ENCODE measurements around the gene AHNAK.

AHNAK gene

DNA sequence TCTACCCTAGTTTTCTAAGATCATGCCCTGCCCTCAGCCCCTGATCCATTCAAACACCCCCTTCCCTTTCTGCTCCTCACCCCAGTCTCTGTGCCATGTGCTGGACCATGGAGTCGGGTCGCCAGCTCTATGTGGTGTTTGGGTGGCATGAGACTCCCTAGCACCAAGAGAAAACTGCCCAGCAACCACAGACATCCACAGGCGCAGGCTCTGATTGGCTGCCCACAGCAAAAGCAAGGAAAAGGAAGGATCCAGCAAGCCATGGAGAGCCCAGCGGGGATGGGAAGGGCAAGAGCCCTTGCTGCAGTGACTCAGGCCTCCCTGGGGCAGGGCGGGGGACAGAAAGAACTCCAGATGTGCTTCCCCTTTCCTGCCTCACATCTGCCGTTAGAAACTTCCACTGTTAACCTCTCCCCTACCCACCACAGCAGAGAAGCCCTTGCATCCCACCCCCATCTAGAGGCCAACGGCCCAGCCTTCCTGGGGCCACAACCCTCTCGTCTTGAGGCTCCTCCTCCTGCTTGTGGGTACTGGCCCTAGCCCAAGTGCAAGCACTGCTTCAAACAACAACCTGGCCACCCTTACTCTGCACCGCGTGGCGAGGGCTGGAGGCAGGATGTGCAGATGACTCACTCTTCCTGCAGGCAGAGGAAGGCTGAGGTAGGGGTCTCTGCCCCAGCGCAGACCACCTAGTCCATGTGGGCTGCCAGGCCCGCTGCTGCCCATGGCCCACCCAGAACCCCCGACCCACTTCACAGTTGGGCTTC is 9.7 kb upstream of the AHNAK start:
- H3K27ac ChIP-seq (ENCODE audit: low read depth, low read length, poor library complexity, severe bottlenecking): peak overlapping the region; percentile 74
- TF ChIP-seq EZH2 (IDR thresholded peaks at IDR 0.05; ENCODE audit: borderline replicate concordance, low read length): no peak
- TF ChIP-seq, protein P1, sequence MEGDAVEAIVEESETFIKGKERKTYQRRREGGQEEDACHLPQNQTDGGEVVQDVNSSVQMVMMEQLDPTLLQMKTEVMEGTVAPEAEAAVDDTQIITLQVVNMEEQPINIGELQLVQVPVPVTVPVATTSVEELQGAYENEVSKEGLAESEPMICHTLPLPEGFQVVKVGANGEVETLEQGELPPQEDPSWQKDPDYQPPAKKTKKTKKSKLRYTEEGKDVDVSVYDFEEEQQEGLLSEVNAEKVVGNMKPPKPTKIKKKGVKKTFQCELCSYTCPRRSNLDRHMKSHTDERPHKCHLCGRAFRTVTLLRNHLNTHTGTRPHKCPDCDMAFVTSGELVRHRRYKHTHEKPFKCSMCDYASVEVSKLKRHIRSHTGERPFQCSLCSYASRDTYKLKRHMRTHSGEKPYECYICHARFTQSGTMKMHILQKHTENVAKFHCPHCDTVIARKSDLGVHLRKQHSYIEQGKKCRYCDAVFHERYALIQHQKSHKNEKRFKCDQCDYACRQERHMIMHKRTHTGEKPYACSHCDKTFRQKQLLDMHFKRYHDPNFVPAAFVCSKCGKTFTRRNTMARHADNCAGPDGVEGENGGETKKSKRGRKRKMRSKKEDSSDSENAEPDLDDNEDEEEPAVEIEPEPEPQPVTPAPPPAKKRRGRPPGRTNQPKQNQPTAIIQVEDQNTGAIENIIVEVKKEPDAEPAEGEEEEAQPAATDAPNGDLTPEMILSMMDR (IDR thresholded peaks at IDR 0.05; ENCODE audit: low read length): no peak
- no peaks in the 10 kb centered on the region for H4K20me1 ChIP-seq (ENCODE audit: insufficient read depth, low read length)
- H3K9ac ChIP-seq (ENCODE audit: low read length): peak overlapping the region; percentile 19; the same call in 1 of the 2 replicates
- H3K9me3 ChIP-seq (ENCODE audit: low read length): no peaks in the 10 kb centered on the region
- no peaks in the 10 kb centered on the region; the same call in 1 of the 2 replicates for H3F3A ChIP-seq (ENCODE audit: insufficient read depth, low read length)
- peaks cover 64% of the 10 kb centered on the region for H3K36me3 ChIP-seq (ENCODE audit: insufficient read depth, low read length)
- no peaks in the 10 kb centered on the region for H3K9me2 ChIP-seq (ENCODE audit: low read depth, low read length)
- no peak overlapping the region for H3K4me3 ChIP-seq (ENCODE audit: low read depth, low read length, poor library complexity, severe bottlenecking)
- H3K79me2 ChIP-seq (ENCODE audit: insufficient read depth, low read length): no peaks in the 10 kb centered on the region
- peak overlapping the region; percentile 30; the same call in 1 of the 2 replicates for H3K4me2 ChIP-seq (ENCODE audit: low read length)
- H3K4me1 ChIP-seq (ENCODE audit: insufficient read depth, low read length, severe bottlenecking): peaks cover 55% of the 10 kb centered on the region
- H2AFZ ChIP-seq (ENCODE audit: low read length): no peak overlapping the region
- H3K27me3 ChIP-seq (ENCODE audit: insufficient read depth, low read length): no peaks in the 10 kb centered on the region

DNA sequence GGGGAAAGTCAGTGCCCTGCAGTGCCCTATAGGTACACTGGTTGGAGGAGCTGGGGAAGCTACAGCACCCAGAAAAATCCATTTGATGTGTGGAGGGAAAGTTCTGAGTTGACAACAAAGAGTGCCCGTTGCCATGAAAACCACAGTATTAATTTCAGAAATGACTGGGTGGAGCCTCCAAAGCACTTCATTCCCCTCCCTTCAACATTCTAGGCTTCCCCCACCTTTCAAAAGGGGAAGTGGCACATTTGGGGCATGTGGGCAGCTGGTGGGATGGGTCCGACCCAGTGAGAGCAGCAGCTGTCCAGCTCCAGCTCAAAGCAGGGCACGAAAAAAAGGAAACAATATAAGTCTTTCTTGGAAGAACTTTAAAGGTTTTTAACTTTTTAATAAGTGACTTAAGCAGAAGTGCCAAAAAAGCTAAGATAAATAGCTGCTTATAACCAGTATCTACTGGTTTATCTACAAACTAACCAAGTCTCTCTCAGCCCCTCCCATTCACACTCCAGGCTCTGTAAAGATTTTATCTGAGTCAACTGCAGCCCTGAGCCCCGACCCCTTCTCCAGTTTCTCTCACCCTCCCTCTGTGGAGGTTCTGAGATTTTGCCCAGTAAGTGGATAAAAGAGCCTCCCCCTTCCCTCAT is 9.0 kb upstream of the AHNAK start:
- H3K4me3 ChIP-seq (ENCODE audit: low read depth, low read length, poor library complexity, severe bottlenecking): no peak overlapping the region

DNA sequence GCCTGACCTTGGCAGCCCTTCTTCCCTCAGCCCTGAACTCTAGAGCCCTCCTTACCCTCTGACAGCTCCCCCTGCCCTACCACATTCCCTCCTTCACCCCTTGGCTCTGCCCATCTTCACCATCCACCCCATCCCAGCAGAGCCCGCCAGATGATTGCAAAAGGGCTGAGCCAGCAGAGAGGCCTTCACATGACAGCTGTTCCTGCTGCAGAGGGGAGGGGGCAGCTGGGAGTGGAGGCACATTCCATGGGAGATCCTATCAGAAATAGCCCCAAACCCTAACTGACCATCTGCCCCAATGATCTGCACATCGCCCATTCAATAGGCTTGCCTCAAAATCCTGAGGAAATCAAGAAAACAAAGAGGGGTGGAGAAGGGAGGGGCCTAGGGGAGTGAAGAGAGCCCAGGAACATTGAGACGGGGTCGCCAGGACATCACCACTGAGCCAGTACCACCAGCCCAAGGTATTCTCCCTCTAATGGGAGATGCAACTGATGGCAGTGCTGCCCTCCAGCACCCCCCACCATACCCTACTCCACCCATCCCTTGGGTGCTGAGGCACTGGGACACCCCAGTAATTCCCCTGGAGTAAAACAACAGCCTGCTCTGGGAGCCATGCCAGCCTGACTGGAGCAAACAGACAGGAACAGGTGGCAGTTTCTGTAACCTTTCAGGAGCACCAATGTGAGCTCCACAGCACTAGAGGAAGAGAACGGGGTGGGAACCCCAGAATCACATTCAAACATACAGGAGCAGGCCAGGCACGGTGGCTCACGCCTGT is 8.0 kb upstream of the AHNAK start:
- Histone ChIP-seq H3K4me3 (ENCODE audit: low read depth, low read length, poor library complexity, severe bottlenecking) (no peak overlapping the region), H3K4me2 (ENCODE audit: low read length) (no peak overlapping the region), H3K9ac (ENCODE audit: low read length) (no peak overlapping the region), H3K27ac (ENCODE audit: low read depth, low read length, poor library complexity, severe bottlenecking) (peak overlapping the region; percentile 26), H2AFZ (ENCODE audit: low read length) (no peak overlapping the region), H3K9me3 (ENCODE audit: low read length) (no peaks in the 10 kb centered on the region), H3K4me1 (ENCODE audit: insufficient read depth, low read length, severe bottlenecking) (peaks cover 55% of the 10 kb centered on the region), H3K27me3 (ENCODE audit: insufficient read depth, low read length) (peaks cover 4% of the 10 kb centered on the region; the same call in 1 of the 2 replicates), H4K20me1 (ENCODE audit: insufficient read depth, low read length) (no peaks in the 10 kb centered on the region), H3K9me2 (ENCODE audit: low read depth, low read length) (no peaks in the 10 kb centered on the region), H3K79me2 (ENCODE audit: insufficient read depth, low read length) (no peaks in the 10 kb centered on the region), H3K36me3 (ENCODE audit: insufficient read depth, low read length) (peaks cover 47% of the 10 kb centered on the region), H3F3A (ENCODE audit: insufficient read depth, low read length) (no peaks in the 10 kb centered on the region; the same call in 1 of the 2 replicates)
- no peak for TF ChIP-seq EZH2 (IDR thresholded peaks at IDR 0.05; ENCODE audit: borderline replicate concordance, low read length)
- TF ChIP-seq, protein P1 (IDR thresholded peaks at IDR 0.05; ENCODE audit: low read length): no peak

More for the DNA sequence above, 9.0 kb upstream of the AHNAK start:
- Histone ChIP-seq H3K4me2 (ENCODE audit: low read length) (peak overlapping the region; percentile 30; the same call in 1 of the 2 replicates), H3K9me3 (ENCODE audit: low read length) (no peaks in the 10 kb centered on the region), H4K20me1 (ENCODE audit: insufficient read depth, low read length) (no peaks in the 10 kb centered on the region), H3K36me3 (ENCODE audit: insufficient read depth, low read length) (peaks cover 57% of the 10 kb centered on the region), H3K27ac (ENCODE audit: low read depth, low read length, poor library complexity, severe bottlenecking) (peak overlapping the region; percentile 74), H2AFZ (ENCODE audit: low read length) (no peak overlapping the region), H3K79me2 (ENCODE audit: insufficient read depth, low read length) (no peaks in the 10 kb centered on the region), H3F3A (ENCODE audit: insufficient read depth, low read length) (no peaks in the 10 kb centered on the region; the same call in 1 of the 2 replicates), H3K4me1 (ENCODE audit: insufficient read depth, low read length, severe bottlenecking) (peaks cover 55% of the 10 kb centered on the region), H3K9me2 (ENCODE audit: low read depth, low read length) (no peaks in the 10 kb centered on the region), H3K27me3 (ENCODE audit: insufficient read depth, low read length) (0 out of 2 replicates have a peak, but pooled peaks cover 4% of the 10 kb centered on the region), H3K9ac (ENCODE audit: low read length) (peak overlapping the region; percentile 19; the same call in 1 of the 2 replicates)
- TF ChIP-seq EZH2 (IDR thresholded peaks at IDR 0.05; ENCODE audit: borderline replicate concordance, low read length): no peak
- TF ChIP-seq, protein P1 (IDR thresholded peaks at IDR 0.05; ENCODE audit: low read length): no peak
